NK-92 (cell line): ENCODE measurements around the gene IL31.
"Not testable (repeated sequence)": the region's sequence is repeated elsewhere in the genome, so short reads cannot be mapped to it uniquely, and the experiment has no call there.

Source experiments
- DNase-seq: peaks from one replicate; lab custom pipeline; 2025; ENCODE audit not compliant: unreplicated experiment; lab: John Stamatoyannopoulos, UW

Gene IL31

GRCh38 chr12:122194804-122195203 lies 20.8 kb upstream of the IL31 start:
- no peak for DNase-seq

- no peak for DNase-seq
Observed at GRCh38 chr12:122192441-122192840, 18.4 kb upstream of the IL31 start.

- DNase-seq = peak; percentile 3
Observed at GRCh38 chr12:122190842-122191668, 17.0 kb upstream of the IL31 start.

- no peak for DNase-seq
Observed at GRCh38 chr12:122189626-122190475, 15.8 kb upstream of the IL31 start.

GRCh38 chr12:122187466-122187865 lies 13.4 kb upstream of the IL31 start:
- no peak for DNase-seq

- no peak for DNase-seq
Observed at GRCh38 chr12:122185494-122186082, 11.6 kb upstream of the IL31 start.

GRCh38 chr12:122185079-122185478 lies 11.1 kb upstream of the IL31 start:
- no peak for DNase-seq

GRCh38 chr12:122184517-122184916 lies 10.5 kb upstream of the IL31 start:
- DNase-seq = no peak

GRCh38 chr12:122183588-122183940 lies 9.5 kb upstream of the IL31 start:
- no peak for DNase-seq

- DNase-seq = no peak
Observed at GRCh38 chr12:122182887-122183587, 9.0 kb upstream of the IL31 start, which contains the start of gene LRRC43. Gene LRRC43 (plus strand): TSS chr12:122183123. CDS start chr12:122183145, 22 bp downstream.

- DNase-seq = not testable (repeated sequence)
Observed at GRCh38 chr12:122176473-122176872, 2.5 kb upstream of the IL31 start.

GRCh38 chr12:122172262-122172939 lies 1.6 kb downstream of the IL31 start:
- no peak for DNase-seq

GRCh38 chr12:122171399-122171798 lies 2.6 kb downstream of the IL31 start:
- no peak for DNase-seq

GRCh38 chr12:122168492-122168891 lies 5.5 kb downstream of the IL31 start:
- no peak for DNase-seq

- DNase-seq = no peak
Observed at GRCh38 chr12:122167356-122167925, 6.6 kb downstream of the IL31 start.

GRCh38 chr12:122166422-122167349 lies 7.3 kb downstream of the IL31 start:
- DNase-seq = no peak

- DNase-seq = no peak
Observed at GRCh38 chr12:122162976-122163375, 11.0 kb downstream of the IL31 start.

- no peak for DNase-seq
Observed at GRCh38 chr12:122161682-122162081, 12.3 kb downstream of the IL31 start.

- DNase-seq = no peak
Observed at GRCh38 chr12:122160761-122161160, 13.3 kb downstream of the IL31 start.
